IMR-90 (cell line): ENCODE data around the gene CCDC102A. TPM values are rescaled to one million over a fixed set of nuclear protein-coding genes. Genes with fewer than 3 reads are reported as not detected.

Source experiments
- ATAC-seq: fragments of 200-7000 bp; cut with Tn5 transposase; 2 replicates; pipeline ENCODE4 v1.9.1; 2020; ENCODE audit warnings: low read depth, mild to moderate bottlenecking, moderate library complexity
- BruUV-seq: library from RNA; stranded (reverse); fragments of 400-500 nt; replicated peaks from 2 replicates; lab custom pipeline; 2021; lab: Mats Ljungman, UMichigan
- CTCF ChIA-PET: fragments of 300-600 bp; formaldehyde crosslinking; extraction: SDS; loops from one replicate; lab custom pipeline; 2021; ENCODE audit warnings: antibody characterized with exemption; lab: Yijun Ruan, JAX
- POLR2A ChIA-PET: fragments of 300-600 bp; sonication (Branson Sonifier 250); formaldehyde crosslinking; loops from one replicate; lab custom pipeline; 2022; ENCODE audit warnings: antibody characterized with exemption; ENCODE audit not compliant: unreplicated experiment; lab: Charles Lee
- DNase-seq: peaks from one replicate; pipeline ENCODE4 v3.0.0; 2013
- H2AFZ ChIP-seq: replicated peaks from 2 replicates; pipeline ENCODE3; 2013; ENCODE audit warnings: low read length, mild to moderate bottlenecking; ENCODE audit not compliant: poor library complexity
- H2AK5ac ChIP-seq: 2 replicates; pipeline ENCODE4 v1.6.1; 2013; ENCODE audit warnings: low read depth, low read length, inconsistent platforms
- H2AK9ac ChIP-seq: replicated peaks from 2 replicates; pipeline ENCODE3; 2013; ENCODE audit warnings: mild to moderate bottlenecking, low read depth, low read length, moderate library complexity; ENCODE audit not compliant: poor library complexity
- H2BK120ac ChIP-seq: 2 replicates; pipeline ENCODE4 v1.6.1; 2013; ENCODE audit warnings: low read depth, low read length, inconsistent platforms
- H2BK15ac ChIP-seq: 3 replicates; pipeline ENCODE4 v1.6.1; 2013; ENCODE audit warnings: low read depth, low read length, inconsistent platforms
- H2BK20ac ChIP-seq: 2 replicates; pipeline ENCODE4 v1.6.1; 2013; ENCODE audit warnings: low read depth, mild to moderate bottlenecking, inconsistent platforms, low read length, moderate library complexity
- H2BK5ac ChIP-seq: 2 replicates; pipeline ENCODE4 v1.6.1; 2013; ENCODE audit warnings: mild to moderate bottlenecking, low read depth, low read length, inconsistent platforms; ENCODE audit not compliant: poor library complexity, severe bottlenecking
- H3K14ac ChIP-seq: replicated peaks from 2 replicates; pipeline ENCODE4 v1.6.1; 2013; ENCODE audit warnings: low read depth, low read length, inconsistent platforms
- H3K18ac ChIP-seq: 2 replicates; pipeline ENCODE4 v1.6.1; 2013; ENCODE audit warnings: low read depth, low read length, control low read depth
- H3K23ac ChIP-seq: 2 replicates; pipeline ENCODE4 v1.6.1; 2013; ENCODE audit warnings: low read depth, low read length, inconsistent platforms
- H3K27ac ChIP-seq: 2 replicates; pipeline ENCODE4 v1.5.1; 2013; ENCODE audit warnings: mild to moderate bottlenecking, control low read depth, low read length; ENCODE audit not compliant: insufficient read depth
- H3K27me3 ChIP-seq: 2 replicates; pipeline ENCODE4 v1.6.1; 2013; ENCODE audit warnings: low read length; ENCODE audit not compliant: control insufficient read depth, insufficient read depth
- H3K36me3 ChIP-seq: 2 replicates; pipeline ENCODE4 v1.6.1; 2013; ENCODE audit warnings: low read length, mixed read lengths; ENCODE audit not compliant: control insufficient read depth, insufficient read depth
- H3K4ac ChIP-seq: 2 replicates; pipeline ENCODE4 v1.6.1; 2013; ENCODE audit warnings: low read depth, low read length, inconsistent platforms
- H3K4me1 ChIP-seq: 2 replicates; pipeline ENCODE4 v1.6.1; 2013; ENCODE audit warnings: low read length, mixed read lengths; ENCODE audit not compliant: control insufficient read depth, insufficient read depth
- H3K4me2 ChIP-seq: 2 replicates; pipeline ENCODE4 v1.6.1; 2013; ENCODE audit warnings: low read depth, mild to moderate bottlenecking, control low read depth, low read length, moderate library complexity
- H3K4me3 ChIP-seq: 2 replicates; pipeline ENCODE4 v1.5.1; 2013; ENCODE audit warnings: low read depth, mild to moderate bottlenecking, control low read depth, low read length, moderate library complexity; ENCODE audit not compliant: insufficient read depth
- H3K56ac ChIP-seq: 2 replicates; pipeline ENCODE4 v1.6.1; 2013; ENCODE audit warnings: low read length, inconsistent platforms; ENCODE audit not compliant: insufficient read depth; ENCODE audit errors: extremely low read depth
- H3K79me1 ChIP-seq, 2 experiments: 2 replicates each; pipeline ENCODE4 v1.6.1; 2013; ENCODE audit warnings: low read length in 2 of 2, inconsistent platforms in 1 of 2, low read depth in 1 of 2
- H3K9ac ChIP-seq: 2 replicates; pipeline ENCODE4 v1.6.1; 2013; ENCODE audit warnings: low read depth, low read length, control low read depth
- H3K9me1 ChIP-seq: 2 replicates; pipeline ENCODE4 v1.6.1; 2013; ENCODE audit warnings: low read length, inconsistent platforms; ENCODE audit not compliant: insufficient read depth
- H3K9me3 ChIP-seq: 2 replicates; pipeline ENCODE4 v1.6.1; 2013; ENCODE audit warnings: low read length; ENCODE audit not compliant: control insufficient read depth, insufficient read depth
- H4K20me1 ChIP-seq: 2 replicates; pipeline ENCODE4 v1.6.1; 2013; ENCODE audit warnings: low read length, inconsistent platforms; ENCODE audit not compliant: insufficient read depth
- H4K5ac ChIP-seq: 2 replicates; pipeline ENCODE4 v1.6.1; 2013; ENCODE audit warnings: mild to moderate bottlenecking, low read depth, low read length, control low read depth
- H4K8ac ChIP-seq, 2 experiments: 2 replicates each; pipeline ENCODE4 v1.6.1; 2013; ENCODE audit warnings: low read depth in 2 of 2, low read length in 2 of 2, control low read depth in 1 of 2, inconsistent platforms in 1 of 2
- H4K91ac ChIP-seq: 2 replicates; pipeline ENCODE4 v1.6.1; 2013; ENCODE audit warnings: low read depth, low read length, inconsistent platforms; ENCODE audit not compliant: insufficient read depth
- CEBPB ChIP-seq: IDR thresholded peaks from 2 replicates; pipeline ENCODE4 v1.6.1; 2012; ENCODE audit warnings: low read depth, low read length, improper control_type of control experiment
- NFE2L2 ChIP-seq: fragments of 150-350 bp; IDR thresholded peaks from 2 replicates; pipeline ENCODE4 v1.6.1; 2016; ENCODE audit warnings: low read depth, mild to moderate bottlenecking, low read length
- WGBS, 2 experiments: methylation state at CpG; one replicate each; pipeline versions ENCODE4 v1.1.5 to v1.1.7; 2013; ENCODE audit warnings: missing lambda C conversion rate in 2 of 2; ENCODE audit not compliant: insufficient read length in 1 of 2; ENCODE audit errors: extremely low coverage in 2 of 2; 5-methylcytosine and 5-hydroxymethylcytosine counted together
- dilution Hi-C: fragments of 300-500 bp; cut with HindIII; formaldehyde crosslinking; loops from one replicate; pipeline ENCODE4 v1.14.3; 2018; ENCODE audit warnings: low sequenced_read_pairs; ENCODE audit not compliant: unreplicated experiment
- in situ Hi-C: fragments of 300-500 bp; cut with MboI; formaldehyde crosslinking; loops from 3 replicates; pipeline ENCODE4 v1.14.3; 2019; ENCODE audit warnings: low sequenced_read_pairs, inconsistent platforms, mixed read lengths
- intact Hi-C: fragments of 100-400 bp; cut with micrococcal nuclease; formaldehyde crosslinking; loops from 2 replicates; pipeline ENCODE4 v1.10.0; 2022
- polyA plus RNA-seq, 3 experiments: library from polyadenylated mRNA; depleted of rRNA; stranded (reverse); fragments of >200 nt; gene quantifications; 2 replicates each; pipeline ENCODE4 v1.2.3, GENCODE V29; 2012; ENCODE audit warnings: low replicate concordance in 1 of 3
- total RNA-seq: library from RNA; depleted of rRNA; stranded (reverse); fragments of >200 nt; gene quantifications from 2 replicates; pipeline ENCODE4 v1.2.3, GENCODE V29; 2012

CCDC102A gene
- total and polyA plus RNA-seq, 2 of the 4 experiments (the other 2 are of a cell fraction), result 5.4 to 8.5 TPM

- Histone ChIP-seq H4K91ac (no peak overlapping the region), H4K8ac (no peak overlapping the region), H3K27ac (no peak overlapping the region), H2BK5ac (no peak overlapping the region), H2AK9ac (no peak overlapping the region), H3K18ac (no peak overlapping the region), H4K5ac (no peak overlapping the region), H2AK5ac (no peak overlapping the region), H3K4me2 (no peak overlapping the region), H3K14ac (no peak overlapping the region), H2BK20ac (no peak overlapping the region), H3K56ac (no peak overlapping the region), H3K9me1 (peaks cover 6% of the 10 kb centered on the region; the same call in 1 of the 2 replicates), H3K23ac (no peak overlapping the region), H3K4me1 (no peaks in the 10 kb centered on the region), H2BK120ac (no peak overlapping the region), H2AFZ (no peak overlapping the region), H3K9me3 (no peaks in the 10 kb centered on the region), H3K79me1 (no peaks in the 10 kb centered on the region), H4K20me1 (no peaks in the 10 kb centered on the region), H2BK15ac (no peak overlapping the region), H3K27me3 (no peaks in the 10 kb centered on the region), H3K4me3 (no peak overlapping the region), H3K9ac (no peak overlapping the region), H3K36me3 (peaks cover 23% of the 10 kb centered on the region), H3K4ac (no peak overlapping the region)
- WGBS, 2 experiments, result 65% methylated on average over 3 of the region's 10 CpGs; no CpG with 5 or more reads in 1 of the 2 experiments
- DNase-seq, result no peak
- TF ChIP-seq CEBPB, result no peak
- TF ChIP-seq NFE2L2, result no peak
- ATAC-seq, result no peak
- POLR2A ChIA-PET, result no interaction called here
- CTCF ChIA-PET, result no interaction called here
- intact Hi-C loops (no loop called here), in situ Hi-C loops (no loop called here), dilution Hi-C loops (no loop called here)
- BruUV-seq, result no TSS peak
These were observed 20.1 kb downstream of the CCDC102A start for GRCh38 chr16:57516176-57516725.
